Activated CD8-positive, alpha-beta memory T cell treated with anti-CD3 and anti-CD28 coated beads for 4 hours (primary cell): ENCODE results near the gene KRTAP5-10.
A peak's percentile ranks its signal among the peaks of the same experiment; 100 is the strongest.
"Not testable (repeated sequence)": the region's sequence is repeated elsewhere in the genome, so short reads cannot be mapped to it uniquely, and the experiment has no call there.

Experiments
- DNase-seq, 2 donors: peaks; one replicate each; pipeline ENCODE4 v3.0.0-alpha.2; 2020; ENCODE audit warnings: low read depth in 2 of 2

Gene KRTAP5-10

GRCh38 chr11:71572811-71573210, 7.4 kb downstream of the KRTAP5-10 start:
- no peak for DNase-seq

GRCh38 chr11:71574418-71574817, 9.1 kb downstream of the KRTAP5-10 start:
- no peak for DNase-seq

GRCh38 chr11:71575723-71576424, 10.5 kb downstream of the KRTAP5-10 start:
- no peak for DNase-seq

GRCh38 chr11:71576688-71577465, 11.5 kb downstream of the KRTAP5-10 start:
- not testable (repeated sequence) for DNase-seq

GRCh38 chr11:71577469-71578004, 12.2 kb downstream of the KRTAP5-10 start:
- no peak for DNase-seq

- DNase-seq = not testable (repeated sequence)
These were observed 14.2 kb downstream of the KRTAP5-10 start for GRCh38 chr11:71579513-71579912.

GRCh38 chr11:71580057-71581003, 15.0 kb downstream of the KRTAP5-10 start:
- DNase-seq = no peak

- DNase-seq = no peak
These were observed 16.5 kb downstream of the KRTAP5-10 start for GRCh38 chr11:71581826-71582225.

- DNase-seq = no peak
These were observed 17.0 kb downstream of the KRTAP5-10 start, which contains the start of gene KRTAP5-11 for GRCh38 chr11:71582309-71582895. KRTAP5-11 (minus strand) TSS chr11:71582875; CDS start chr11:71582837, 38 bp downstream.

GRCh38 chr11:71582969-71583368, 17.6 kb downstream of the KRTAP5-10 start:
- DNase-seq = not testable (repeated sequence)

GRCh38 chr11:71585673-71586072, 20.3 kb downstream of the KRTAP5-10 start:
- DNase-seq = not testable (repeated sequence)

- DNase-seq = not testable (repeated sequence)
These were observed 23.0 kb downstream of the KRTAP5-10 start for GRCh38 chr11:71588314-71588713.

GRCh38 chr11:71588822-71589545, 23.6 kb downstream of the KRTAP5-10 start:
- peak; percentile 7 to 25 for DNase-seq

GRCh38 chr11:71589546-71589920, 24.2 kb downstream of the KRTAP5-10 start:
- DNase-seq = not testable (repeated sequence)

GRCh38 chr11:71603221-71603620, 37.9 kb downstream of the KRTAP5-10 start:
- not testable (repeated sequence) for DNase-seq

GRCh38 chr11:71604798-71605488, 39.6 kb downstream of the KRTAP5-10 start:
- DNase-seq = not testable (repeated sequence)

- DNase-seq = not testable (repeated sequence)
These were observed 41.6 kb downstream of the KRTAP5-10 start for GRCh38 chr11:71606853-71607519.

- DNase-seq = not testable (repeated sequence)
These were observed 42.3 kb downstream of the KRTAP5-10 start for GRCh38 chr11:71607520-71608216.

GRCh38 chr11:71608272-71608671, 42.9 kb downstream of the KRTAP5-10 start:
- DNase-seq = not testable (repeated sequence)
